Bronchial epithelial cell (primary cell): ENCODE results near the gene FNBP1. TPM values are rescaled to one million over a fixed set of nuclear protein-coding genes. Genes with fewer than 3 reads are reported as not detected.

Source experiments
- DNase-seq: peaks from one replicate; pipeline ENCODE4 v3.0.0-alpha.2; 2010; ENCODE audit warnings: low read depth
- FAIRE-seq: peaks from 2 replicates; lab custom pipeline; 2011; peaks lifted over from hg19 to GRCh38; lab: Jason Lieb, UNC
- H3K27me3 ChIP-seq: 2 replicates; pipeline ENCODE4 v1.5.1; 2011; ENCODE audit warnings: low read length; ENCODE audit not compliant: control insufficient read depth, insufficient read depth
- H3K36me3 ChIP-seq: 2 replicates; pipeline ENCODE4 v1.5.1; 2011; ENCODE audit warnings: low read length; ENCODE audit not compliant: control insufficient read depth, insufficient read depth
- H3K4me3 ChIP-seq: 2 replicates; pipeline ENCODE4 v1.5.1; 2011; ENCODE audit warnings: mild to moderate bottlenecking, low read depth, low read length, control low read depth
- total RNA-seq: library from RNA; depleted of rRNA; stranded (reverse); fragments of >200 nt; gene quantifications from 2 replicates; pipeline ENCODE4 v1.2.1, GENCODE V29; 2014
- TF ChIP-seq, protein P1 (sequence below): IDR thresholded peaks from 2 replicates; pipeline ENCODE4 v1.5.1; 2011; ENCODE audit warnings: mild to moderate bottlenecking, moderate library complexity, low read length, control low read depth, inconsistent platforms; ENCODE audit not compliant: insufficient read depth, severe bottlenecking

The FNBP1 gene
- total RNA-seq, 1 donor from 2014 or later, result 13.4 TPM

DNA sequence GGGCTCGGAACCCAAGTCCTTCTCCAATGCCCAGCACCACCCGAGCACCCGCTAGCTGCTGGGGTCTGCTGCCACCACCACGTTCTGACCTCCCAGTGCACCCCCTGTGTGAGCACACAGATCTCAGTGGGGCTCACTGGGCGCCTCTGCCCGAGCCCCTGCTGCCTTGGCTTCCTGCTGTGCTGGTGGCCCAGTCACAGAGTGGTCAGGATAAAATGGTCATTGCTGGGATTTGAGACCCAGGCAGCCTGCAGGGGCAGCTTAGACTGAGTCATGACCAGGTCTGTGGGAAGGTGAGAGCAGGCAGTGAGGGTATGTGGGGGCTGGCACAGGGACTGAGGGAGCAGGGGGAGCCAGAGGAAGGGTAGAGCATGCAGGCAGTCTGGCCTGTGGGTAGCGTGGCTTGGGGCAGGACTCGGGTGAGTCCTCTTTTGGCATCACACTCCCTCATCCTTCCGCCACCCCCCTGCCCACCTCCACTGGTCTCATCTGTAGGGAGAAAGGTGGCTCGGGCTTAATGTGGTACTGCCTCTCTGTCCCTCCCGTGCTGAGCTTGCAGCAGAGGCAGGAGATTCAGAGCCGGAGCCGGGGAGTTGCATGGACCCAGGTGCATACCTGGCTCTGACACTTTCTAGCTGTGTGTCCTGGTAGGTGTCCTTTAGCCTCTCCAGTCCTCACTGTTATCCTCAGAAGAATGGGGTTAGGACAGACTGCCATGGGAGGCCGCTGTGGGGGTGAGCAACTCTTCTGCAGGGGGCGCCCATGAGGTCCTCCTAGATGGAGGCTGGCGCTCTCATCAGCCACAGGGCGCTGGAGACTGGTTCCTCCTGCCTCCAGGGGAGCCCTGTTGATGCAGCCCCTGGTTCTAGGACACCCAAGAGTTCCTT is 175.6 kb downstream of the FNBP1 start:
- no peak for FAIRE-seq
- Histone ChIP-seq H3K36me3 (peaks cover 5% of the 10 kb centered on the region), H3K27me3 (no peaks in the 10 kb centered on the region), H3K4me3 (no peak overlapping the region)
- TF ChIP-seq, protein P1, sequence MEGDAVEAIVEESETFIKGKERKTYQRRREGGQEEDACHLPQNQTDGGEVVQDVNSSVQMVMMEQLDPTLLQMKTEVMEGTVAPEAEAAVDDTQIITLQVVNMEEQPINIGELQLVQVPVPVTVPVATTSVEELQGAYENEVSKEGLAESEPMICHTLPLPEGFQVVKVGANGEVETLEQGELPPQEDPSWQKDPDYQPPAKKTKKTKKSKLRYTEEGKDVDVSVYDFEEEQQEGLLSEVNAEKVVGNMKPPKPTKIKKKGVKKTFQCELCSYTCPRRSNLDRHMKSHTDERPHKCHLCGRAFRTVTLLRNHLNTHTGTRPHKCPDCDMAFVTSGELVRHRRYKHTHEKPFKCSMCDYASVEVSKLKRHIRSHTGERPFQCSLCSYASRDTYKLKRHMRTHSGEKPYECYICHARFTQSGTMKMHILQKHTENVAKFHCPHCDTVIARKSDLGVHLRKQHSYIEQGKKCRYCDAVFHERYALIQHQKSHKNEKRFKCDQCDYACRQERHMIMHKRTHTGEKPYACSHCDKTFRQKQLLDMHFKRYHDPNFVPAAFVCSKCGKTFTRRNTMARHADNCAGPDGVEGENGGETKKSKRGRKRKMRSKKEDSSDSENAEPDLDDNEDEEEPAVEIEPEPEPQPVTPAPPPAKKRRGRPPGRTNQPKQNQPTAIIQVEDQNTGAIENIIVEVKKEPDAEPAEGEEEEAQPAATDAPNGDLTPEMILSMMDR, result no peak
- DNase-seq, result no peak

DNA sequence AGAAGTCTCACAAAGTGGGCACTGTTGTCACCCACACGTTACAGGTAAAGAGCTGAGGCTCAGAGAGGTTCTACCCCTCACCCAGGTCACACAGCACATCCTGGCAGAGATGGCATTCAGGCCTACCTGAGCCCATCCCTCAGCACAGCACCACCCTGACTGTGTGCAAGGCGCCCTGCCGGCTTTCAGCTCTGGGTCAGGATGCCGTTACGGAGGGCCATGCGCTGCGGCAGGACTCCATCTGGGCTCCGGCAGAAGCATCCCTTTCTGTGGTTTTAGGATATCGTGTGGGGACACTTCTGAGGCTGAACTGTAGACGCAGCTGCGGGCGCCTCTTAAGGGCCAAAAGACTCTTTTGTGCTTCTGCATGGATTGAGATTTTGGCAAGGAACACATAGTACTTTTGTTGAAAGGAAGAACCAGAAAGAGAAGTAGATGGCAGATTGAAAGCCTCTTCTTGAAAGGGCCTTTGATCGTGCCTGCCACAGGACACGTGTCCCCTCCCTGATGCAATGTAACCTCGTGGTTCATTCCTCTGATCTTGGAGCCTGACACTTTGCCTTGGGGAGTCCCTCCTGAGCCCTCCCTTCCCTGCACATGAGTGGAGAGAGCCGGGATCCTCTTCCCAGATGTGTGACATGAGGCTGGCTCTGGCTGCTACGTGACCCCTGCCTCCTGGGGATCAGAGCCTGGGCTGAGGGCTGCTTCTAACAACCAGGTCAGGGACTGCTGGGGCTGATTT is 176.4 kb downstream of the FNBP1 start:
- FAIRE-seq, result no peak
- H3K4me3 ChIP-seq, result no peak overlapping the region
- H3K27me3 ChIP-seq, result no peaks in the 10 kb centered on the region
- H3K36me3 ChIP-seq, result peaks cover 5% of the 10 kb centered on the region
- TF ChIP-seq, protein P1, result no peak
- DNase-seq, result no peak

DNA sequence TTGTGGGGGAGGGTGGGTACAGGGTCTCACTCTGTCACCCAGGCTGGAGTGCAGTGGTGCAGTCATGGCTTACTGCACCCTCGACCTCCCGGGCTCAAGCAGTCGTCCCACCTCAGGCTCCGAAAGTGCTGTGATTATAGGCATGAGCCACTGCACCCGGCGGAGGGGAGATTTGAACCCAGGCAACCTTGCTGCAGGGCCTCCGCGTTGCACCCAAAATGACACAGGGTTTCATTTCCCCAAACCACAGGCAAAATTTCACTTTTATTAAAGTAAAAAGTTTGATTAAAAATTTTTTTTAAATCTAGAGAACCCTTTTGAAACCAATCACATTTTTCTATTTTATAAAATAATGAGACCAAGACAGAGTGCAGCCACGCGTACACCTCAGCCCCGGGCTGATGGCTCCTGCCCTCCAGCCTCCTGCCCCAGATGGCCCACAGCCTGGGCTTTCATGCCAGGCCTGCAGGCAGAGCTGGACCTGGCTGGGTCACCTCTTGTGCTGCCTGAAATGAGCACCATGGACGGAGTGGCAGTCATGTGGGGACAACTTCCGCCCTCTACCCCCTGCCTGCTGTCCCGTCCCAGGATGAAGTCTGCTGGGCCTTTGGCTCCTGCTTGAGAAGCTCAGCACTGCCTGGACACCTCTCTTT is 177.2 kb downstream of the FNBP1 start:
- no peaks in the 10 kb centered on the region for H3K27me3 ChIP-seq
- FAIRE-seq (no peak), DNase-seq (no peak)
- H3K4me3 ChIP-seq, result no peak overlapping the region
- TF ChIP-seq, protein P1, result no peak
- peaks cover 9% of the 10 kb centered on the region for H3K36me3 ChIP-seq

DNA sequence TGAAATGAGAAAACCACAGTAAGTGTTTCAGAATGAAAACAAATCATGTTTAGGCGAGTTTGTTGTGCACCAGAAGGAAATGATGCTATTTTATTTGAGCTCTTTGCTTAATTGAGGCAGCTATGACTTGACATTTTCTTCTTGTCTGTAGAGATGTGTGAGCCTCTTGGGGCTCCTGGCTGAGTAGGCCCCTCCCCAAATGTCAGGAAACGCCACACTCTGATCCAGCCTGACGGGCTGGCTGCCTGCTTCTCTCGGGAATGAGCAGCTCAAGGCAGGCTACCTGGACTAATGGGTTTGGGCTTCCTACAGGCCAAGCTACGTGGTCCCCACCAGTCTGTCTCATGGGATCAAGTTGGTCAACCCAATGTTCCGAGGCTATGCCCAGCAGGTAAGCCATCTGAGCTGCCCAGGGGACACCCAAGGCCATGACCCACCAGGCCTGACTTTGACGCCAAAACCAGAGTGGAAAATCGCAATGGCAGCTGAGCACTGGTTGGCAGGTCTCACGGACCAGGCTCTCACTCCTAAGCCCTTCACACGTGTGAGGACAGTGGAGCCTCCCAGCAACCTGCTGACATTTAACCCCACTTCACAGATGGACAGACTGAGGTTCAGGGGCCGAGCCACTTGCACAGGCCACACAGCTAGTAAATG is 177.9 kb downstream of the FNBP1 start:
- FAIRE-seq, result no peak
- DNase-seq, result no peak
- TF ChIP-seq, protein P1, result no peak
- Histone ChIP-seq H3K36me3 (peaks cover 9% of the 10 kb centered on the region), H3K27me3 (no peaks in the 10 kb centered on the region), H3K4me3 (no peak overlapping the region)

DNA sequence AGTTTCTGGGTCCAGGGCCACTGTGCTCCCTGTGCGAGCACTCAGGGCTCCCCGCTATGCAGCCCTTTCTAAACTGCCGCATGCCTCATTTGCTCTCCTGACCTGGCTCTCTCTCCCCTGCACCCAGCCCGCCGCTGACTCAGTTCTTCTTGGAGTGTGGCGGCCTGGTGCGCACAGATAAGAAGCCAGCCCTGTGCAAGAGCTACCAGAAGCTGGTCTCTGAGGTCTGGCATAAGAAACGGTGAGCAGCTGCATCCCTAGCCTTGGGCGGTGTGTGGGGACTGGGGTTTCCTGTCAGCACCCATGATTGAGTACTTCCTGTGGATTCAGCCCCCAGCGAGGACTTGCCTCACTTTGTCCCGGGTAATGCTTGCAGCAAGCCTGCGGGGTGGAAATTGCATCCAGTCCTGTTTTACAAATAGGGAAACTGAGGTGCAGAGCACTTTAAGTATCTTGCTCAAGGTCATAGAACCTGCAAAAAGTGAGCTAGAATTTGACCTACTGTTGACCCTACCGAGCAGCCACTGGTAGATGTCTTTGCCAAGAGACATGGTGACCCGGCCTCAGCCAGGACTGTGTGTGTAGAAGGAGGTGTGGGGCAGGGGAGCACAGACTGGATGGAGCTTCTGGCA is 179.8 kb downstream of the FNBP1 start:
- TF ChIP-seq, protein P1, result no peak
- peak; percentile 53 for DNase-seq

More for the DNA sequence above, 179.8 kb downstream of the FNBP1 start:
- no peak for FAIRE-seq
- H3K4me3 ChIP-seq, result no peak overlapping the region
- no peaks in the 10 kb centered on the region for H3K27me3 ChIP-seq
- H3K36me3 ChIP-seq, result peaks cover 10% of the 10 kb centered on the region
